Natural killer cell (primary cell): ENCODE results near the gene EHF. TPM values are rescaled to one million over a fixed set of nuclear protein-coding genes. Genes with fewer than 3 reads are reported as not detected.

Experiments
- ATAC-seq, 3 donors: fragments of 150-1000 bp in 2 of 3; fragments of 200-7000 bp in 1 of 3; cut with Tn5 transposase; 1 replicate in 1 of 3; 2 replicates in 2 of 3; pipeline ENCODE4 v1.10.0; 2021; ENCODE audit warnings: mild to moderate bottlenecking in 2 of 3, moderate library complexity in 2 of 3
- DNase-seq, 2 donors: peaks; one replicate each; pipeline versions ENCODE4 v3.0.0 to v3.0.0-alpha.2; 2013 to 2021; ENCODE audit warnings: mixed read lengths in 1 of 2
- H3K27ac ChIP-seq: one replicate; pipeline ENCODE4 v1.5.1; 2013; ENCODE audit warnings: mild to moderate bottlenecking, low read length
- H3K27me3 ChIP-seq: one replicate; pipeline ENCODE4 v1.6.1; 2013; ENCODE audit warnings: low read length; ENCODE audit not compliant: control insufficient read depth, insufficient read depth
- H3K36me3 ChIP-seq: one replicate; pipeline ENCODE4 v1.6.1; 2013; ENCODE audit warnings: low read length; ENCODE audit not compliant: control insufficient read depth, insufficient read depth
- H3K4me1 ChIP-seq: one replicate; pipeline ENCODE4 v1.6.1; 2013; ENCODE audit warnings: low read length; ENCODE audit not compliant: control insufficient read depth, insufficient read depth
- H3K4me3 ChIP-seq: one replicate; pipeline ENCODE4 v1.5.1; 2013; ENCODE audit warnings: low read length
- H3K9me3 ChIP-seq: one replicate; pipeline ENCODE4 v1.6.1; 2013; ENCODE audit warnings: low read length; ENCODE audit not compliant: control insufficient read depth, insufficient read depth
- H3K27ac Mint-ChIP-seq, 2 donors: one replicate each; pipeline ENCODE4 v1.8.0; 2022; ENCODE audit warnings: mild to moderate bottlenecking in 2 of 2, mixed read lengths in 2 of 2, moderate library complexity in 1 of 2
- H3K27me3 Mint-ChIP-seq, 2 donors: one replicate each; pipeline ENCODE4 v1.8.0; 2022; ENCODE audit warnings: low read depth in 2 of 2, mixed read lengths in 2 of 2
- H3K36me3 Mint-ChIP-seq: one replicate; pipeline ENCODE4 v1.8.0; 2022; ENCODE audit warnings: mixed read lengths
- H3K4me1 Mint-ChIP-seq, 2 donors: one replicate each; pipeline ENCODE4 v1.8.0; 2022; ENCODE audit warnings: mixed read lengths in 2 of 2
- H3K4me3 Mint-ChIP-seq: one replicate; pipeline ENCODE4 v1.8.0; 2022; ENCODE audit warnings: mild to moderate bottlenecking, moderate library complexity, mixed read lengths
- H3K9me3 Mint-ChIP-seq, 2 donors: one replicate each; pipeline ENCODE4 v1.8.0; 2022; ENCODE audit warnings: mixed read lengths in 2 of 2
- WGBS: methylation state at CpG from one replicate; pipeline ENCODE4 v1.1.7; 2013; ENCODE audit warnings: missing lambda C conversion rate; ENCODE audit not compliant: insufficient coverage; 5-methylcytosine and 5-hydroxymethylcytosine counted together
- intact Hi-C: fragments of 100-400 bp; cut with micrococcal nuclease; formaldehyde crosslinking; loops from one replicate; pipeline ENCODE4 v1.14.2; 2022
- total RNA-seq, 4 donors: library from RNA; stranded (reverse); fragments of 120-200 nt in 1 of 4; gene quantifications; one replicate each; pipeline versions ENCODE4 v1.2.3 to v1.2.4, GENCODE V29; 2013 to 2022
- TF ChIP-seq, protein P1 (sequence below): fragments of 200-600 bp; IDR thresholded peaks from one replicate; pipeline ENCODE4 v1.8.0; 2022; ENCODE audit warnings: antibody characterized with exemption

EHF gene
- total RNA-seq, 3 donors from 2014 or later (not counting 1 experiment from before 2014, with no cell fraction given): not detected

DNA sequence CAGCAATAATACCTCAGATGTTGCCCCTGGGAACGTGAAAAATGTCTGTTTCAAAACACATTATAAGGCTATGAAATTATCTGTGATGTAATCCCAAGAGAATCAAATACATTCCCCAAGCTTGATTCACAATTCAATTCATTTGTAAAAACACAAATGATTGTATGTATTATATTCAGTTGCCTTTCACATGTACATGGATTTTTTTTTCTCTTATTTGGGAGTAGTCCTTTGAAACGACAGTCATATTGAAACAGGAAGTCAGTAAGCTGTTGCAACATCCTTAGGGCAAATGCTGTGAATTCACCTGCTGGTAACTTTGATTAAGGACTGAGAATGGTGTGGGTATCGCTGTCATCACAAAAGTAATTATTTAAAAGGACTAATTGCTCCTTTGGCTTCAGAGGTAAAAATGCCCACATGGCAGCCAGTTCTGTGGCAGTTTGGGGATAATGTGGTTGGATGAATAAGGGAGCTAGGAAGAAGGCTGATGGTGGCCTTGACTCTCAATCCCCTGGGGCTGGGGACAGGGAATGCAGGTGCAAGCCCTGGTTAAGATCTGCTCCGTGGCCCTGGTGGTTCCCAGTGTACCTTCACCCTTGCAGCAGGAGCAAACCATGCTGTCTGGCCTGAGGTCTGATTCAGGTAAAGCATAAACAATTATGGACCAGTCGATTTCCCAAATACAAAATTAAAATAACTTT is 13.2 kb downstream of the EHF start:
- Histone ChIP-seq H3K27ac (no peak overlapping the region), H3K27me3 (no peaks in the 10 kb centered on the region), H3K4me3 (no peak overlapping the region), H3K36me3 (no peaks in the 10 kb centered on the region), H3K4me1 (peaks cover 8% of the 10 kb centered on the region), H3K9me3 (no peaks in the 10 kb centered on the region)
- Mint-ChIP-seq H3K27ac (peak overlapping the region in 1 of 2 donors; percentile 41), H3K4me1 (peaks cover 13 to 14% of the 10 kb centered on the region in 2 donors), H3K4me3 (peak overlapping the region; percentile 5), H3K27me3 (peaks cover 7 to 25% of the 10 kb centered on the region in 2 donors), H3K36me3 (no peaks in the 10 kb centered on the region), H3K9me3 (no peaks in the 10 kb centered on the region)
- peak in 1 of 2 donors; percentile 44 for DNase-seq
- peak; percentile 60 to 69 (median 61) for ATAC-seq
- 6% methylated on average over 3 of the region's 5 CpGs for WGBS
- TF ChIP-seq, protein P1, sequence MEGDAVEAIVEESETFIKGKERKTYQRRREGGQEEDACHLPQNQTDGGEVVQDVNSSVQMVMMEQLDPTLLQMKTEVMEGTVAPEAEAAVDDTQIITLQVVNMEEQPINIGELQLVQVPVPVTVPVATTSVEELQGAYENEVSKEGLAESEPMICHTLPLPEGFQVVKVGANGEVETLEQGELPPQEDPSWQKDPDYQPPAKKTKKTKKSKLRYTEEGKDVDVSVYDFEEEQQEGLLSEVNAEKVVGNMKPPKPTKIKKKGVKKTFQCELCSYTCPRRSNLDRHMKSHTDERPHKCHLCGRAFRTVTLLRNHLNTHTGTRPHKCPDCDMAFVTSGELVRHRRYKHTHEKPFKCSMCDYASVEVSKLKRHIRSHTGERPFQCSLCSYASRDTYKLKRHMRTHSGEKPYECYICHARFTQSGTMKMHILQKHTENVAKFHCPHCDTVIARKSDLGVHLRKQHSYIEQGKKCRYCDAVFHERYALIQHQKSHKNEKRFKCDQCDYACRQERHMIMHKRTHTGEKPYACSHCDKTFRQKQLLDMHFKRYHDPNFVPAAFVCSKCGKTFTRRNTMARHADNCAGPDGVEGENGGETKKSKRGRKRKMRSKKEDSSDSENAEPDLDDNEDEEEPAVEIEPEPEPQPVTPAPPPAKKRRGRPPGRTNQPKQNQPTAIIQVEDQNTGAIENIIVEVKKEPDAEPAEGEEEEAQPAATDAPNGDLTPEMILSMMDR: no peak
- intact Hi-C loops: no loop called here

DNA sequence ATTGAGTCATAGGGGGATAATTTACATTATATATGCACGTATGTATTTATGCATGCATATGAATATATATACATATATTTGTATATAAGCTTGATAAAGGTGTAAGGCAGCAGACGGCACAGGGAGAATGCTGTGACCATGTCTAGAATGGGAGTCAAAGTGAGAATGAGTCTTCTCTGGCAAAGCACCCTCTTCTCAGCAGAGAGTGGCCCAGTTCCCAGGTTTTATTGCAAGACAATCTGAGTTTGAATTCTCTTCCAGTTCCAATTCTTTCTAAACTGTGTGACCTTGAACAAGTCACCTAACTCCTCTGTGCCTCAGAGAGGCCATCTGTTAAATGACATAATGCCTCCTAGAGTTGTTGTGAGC is 13.8 kb downstream of the EHF start:
- Histone ChIP-seq H3K4me1 (peaks cover 8% of the 10 kb centered on the region), H3K27me3 (no peaks in the 10 kb centered on the region), H3K4me3 (no peak overlapping the region), H3K27ac (no peak overlapping the region), H3K9me3 (no peaks in the 10 kb centered on the region), H3K36me3 (no peaks in the 10 kb centered on the region)
- peaks cover 13 to 14% of the 10 kb centered on the region in 2 donors for H3K4me1 Mint-ChIP-seq
- no peak overlapping the region for H3K4me3 Mint-ChIP-seq
- WGBS: 100% methylated on average over 1 of the region's 2 CpGs
- H3K27me3 Mint-ChIP-seq: peaks cover 9 to 25% of the 10 kb centered on the region in 2 donors
- DNase-seq: no peak
- TF ChIP-seq, protein P1: no peak
- no peaks in the 10 kb centered on the region for H3K36me3 Mint-ChIP-seq
- ATAC-seq: no peak
- peak overlapping the region in 1 of 2 donors; percentile 41 for H3K27ac Mint-ChIP-seq
- no peaks in the 10 kb centered on the region for H3K9me3 Mint-ChIP-seq
- intact Hi-C loops: no loop called here

DNA sequence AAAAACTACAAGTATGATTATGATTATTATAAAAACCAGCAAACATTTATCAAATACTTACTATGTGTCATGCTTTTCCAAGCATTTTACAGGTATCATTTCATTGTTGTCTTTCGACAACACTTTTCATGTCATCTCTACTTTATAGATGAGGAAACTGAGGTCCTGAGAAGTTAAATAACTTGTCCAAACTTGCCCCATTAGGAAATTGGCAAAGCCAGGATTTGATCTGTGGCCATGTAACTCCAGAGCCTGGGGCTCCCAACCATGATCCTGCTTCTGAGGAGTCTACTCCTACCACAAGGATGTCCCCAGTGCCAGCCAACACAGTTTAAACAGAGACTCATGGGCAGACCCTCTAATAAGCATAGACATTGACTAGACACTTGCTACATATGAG is 15.2 kb downstream of the EHF start:
- H3K4me3 Mint-ChIP-seq: no peak overlapping the region
- Histone ChIP-seq H3K27me3 (no peaks in the 10 kb centered on the region), H3K27ac (no peak overlapping the region), H3K36me3 (no peaks in the 10 kb centered on the region), H3K4me3 (no peak overlapping the region), H3K4me1 (peaks cover 8% of the 10 kb centered on the region), H3K9me3 (no peaks in the 10 kb centered on the region)
- H3K27me3 Mint-ChIP-seq: peaks cover 10 to 34% of the 10 kb centered on the region in 2 donors
- H3K36me3 Mint-ChIP-seq: no peaks in the 10 kb centered on the region
- intact Hi-C loops: no loop called here
- no peak for DNase-seq
- H3K4me1 Mint-ChIP-seq: peaks cover 13 to 14% of the 10 kb centered on the region in 2 donors
- WGBS: no CpG with 5 or more reads among the region's 1 CpG
- TF ChIP-seq, protein P1: no peak
- no peaks in the 10 kb centered on the region for H3K9me3 Mint-ChIP-seq
- ATAC-seq: no peak
- H3K27ac Mint-ChIP-seq: no peak overlapping the region

DNA sequence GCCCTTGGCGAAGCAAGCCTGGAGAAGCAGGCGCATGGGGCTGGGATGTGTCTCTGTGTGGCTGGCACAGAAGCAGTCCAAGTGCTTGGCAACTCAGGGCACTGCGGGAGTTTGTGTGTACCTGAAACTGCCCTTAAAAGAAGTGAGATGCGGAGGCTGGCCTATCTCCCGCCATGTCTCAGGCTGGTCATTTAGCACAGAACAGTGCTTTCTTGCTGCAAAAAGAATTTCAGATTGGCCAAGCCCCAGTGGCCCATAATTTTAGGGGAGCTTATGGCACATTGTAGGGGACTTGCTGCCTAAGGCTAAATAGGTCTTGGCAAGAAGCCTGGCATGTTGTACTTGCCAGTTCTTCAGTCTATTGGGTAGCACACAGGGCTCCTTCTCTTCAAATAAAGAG is 16.4 kb downstream of the EHF start:
- Mint-ChIP-seq H3K27me3 (peaks cover 17 to 35% of the 10 kb centered on the region in 2 donors), H3K9me3 (no peaks in the 10 kb centered on the region), H3K27ac (no peak overlapping the region), H3K4me3 (no peak overlapping the region), H3K4me1 (peaks cover 13 to 14% of the 10 kb centered on the region in 2 donors), H3K36me3 (no peaks in the 10 kb centered on the region)
- intact Hi-C loops: no loop called here
- ATAC-seq: no peak
- no peak overlapping the region for H3K4me3 ChIP-seq
- H3K9me3 ChIP-seq: no peaks in the 10 kb centered on the region
- WGBS: 95% methylated on average over 5 of the region's 5 CpGs
- no peak overlapping the region for H3K27ac ChIP-seq
- no peaks in the 10 kb centered on the region for H3K27me3 ChIP-seq
- H3K36me3 ChIP-seq: no peaks in the 10 kb centered on the region
- TF ChIP-seq, protein P1: no peak
- peaks cover 8% of the 10 kb centered on the region for H3K4me1 ChIP-seq
- DNase-seq: no peak
